Psoas muscle (tissue), 8 donors: ENCODE results near the gene ATOSB. TPM values are rescaled to one million over a fixed set of nuclear protein-coding genes. Genes with fewer than 3 reads are reported as not detected.

Experiments used
- ATAC-seq, 4 donors: fragments of 200-7000 bp; cut with Tn5 transposase; one replicate each; pipeline ENCODE4 v1.9.1; 2020; ENCODE audit warnings: moderate library complexity in 3 of 4, mild to moderate bottlenecking in 2 of 4
- DNase-seq, 2 donors: peaks; one replicate each; pipeline ENCODE4 v3.0.0-alpha.2; 2020
- H3K27ac ChIP-seq: fragments of 200-600 bp; one replicate; pipeline ENCODE4 v1.8.0; 2022
- H3K27me3 ChIP-seq, 3 donors: fragments of 200-600 bp in 1 of 3; one replicate each; pipeline versions ENCODE4 v1.6.1 to v1.8.0; 2013 to 2022; ENCODE audit warnings: low read length in 2 of 3, mild to moderate bottlenecking in 2 of 3, moderate library complexity in 1 of 3; ENCODE audit not compliant: insufficient read depth in 3 of 3
- H3K36me3 ChIP-seq, 2 donors: fragments of 200-600 bp in 1 of 2; one replicate each; pipeline versions ENCODE4 v1.6.1 to v1.8.0; 2013 to 2022; ENCODE audit warnings: low read depth in 1 of 2, mild to moderate bottlenecking in 1 of 2, moderate library complexity in 1 of 2; ENCODE audit not compliant: insufficient read depth in 1 of 2
- H3K4me1 ChIP-seq: fragments of 200-600 bp; one replicate; pipeline ENCODE4 v1.8.0; 2022
- H3K4me3 ChIP-seq: fragments of 200-600 bp; one replicate; pipeline ENCODE4 v1.8.0; 2022; ENCODE audit warnings: mild to moderate bottlenecking
- H3K9me3 ChIP-seq: fragments of 200-600 bp; one replicate; pipeline ENCODE4 v1.8.0; 2022
- WGBS, 3 donors: extraction: QIAGEN DNeasy Blood & Tissue Kit; methylation state at CpG; one replicate each; pipeline versions ENCODE4 v1.1.6 to v1.1.7; 2013; 5-methylcytosine and 5-hydroxymethylcytosine counted together
- intact Hi-C, 2 donors: fragments of 100-400 bp; cut with DNase I; formaldehyde crosslinking; loops; one replicate each; pipeline versions ENCODE4 v1.11.0 to v1.14.2; 2022
- polyA plus RNA-seq, 3 donors: library from polyadenylated mRNA; stranded (reverse); fragments of 200-250 nt; gene quantifications; one replicate each; pipeline ENCODE4 v1.2.3, GENCODE V29; 2013
- total RNA-seq, 4 donors: library from RNA; stranded (reverse); fragmentation: NEBNext Ultra II Directional in 2 of 4; extraction: Animal tissue kit (Norgen Biotek cat#: 25700) in 2 of 4; gene quantifications; one replicate each; pipeline versions ENCODE4 v1.2.1 to v1.2.4, GENCODE V29; 2021 to 2023
- TF ChIP-seq, protein P1 (sequence below): fragments of 200-600 bp; IDR thresholded peaks from one replicate; pipeline ENCODE4 v1.8.0; 2022; ENCODE audit warnings: antibody characterized with exemption
- donor health status: healthy with polysubstance abuse.
- donor health status: DM: no; HTN: no; CAD: no; lungs with moderate emphysema.
- donor health status: Bipolar disorder and iron deficiency.
- donor health status: healthy.
- donor health status: DM: yes; HTN: yes; CAD: no.
- donor health status: DM: no; HTN: no; CAD: no.
- donor health status: DM: no; HTN: no; CAD: no.
- donor health status: DM: yes; HTN: yes; CAD: no.

ATOSB gene
- total and polyA plus RNA-seq, 7 donors = 9.1 to 27.6 (median 15.2) TPM

DNA sequence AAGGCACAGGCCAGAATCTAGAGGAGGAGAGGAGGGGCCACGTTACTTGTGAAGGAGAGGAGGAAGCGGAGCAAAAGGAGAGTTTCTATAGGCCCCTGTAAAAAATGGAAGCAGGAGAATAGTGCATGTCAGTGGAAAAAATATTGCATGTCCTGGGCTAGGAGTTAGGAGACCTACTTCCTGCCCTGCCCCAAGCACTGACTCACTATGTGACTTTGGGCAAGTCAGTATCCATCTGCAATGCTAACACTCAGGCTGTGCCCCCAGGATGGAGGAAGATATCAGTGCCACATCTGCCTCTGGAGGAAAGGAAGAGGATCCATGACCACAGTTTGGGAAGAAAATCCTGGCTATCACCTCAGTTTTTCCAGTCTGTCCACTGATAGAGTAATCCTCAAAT, 26.2 kb downstream of the ATOSB start:
- intact Hi-C loops = no loop called here
- ATAC-seq (no peak), DNase-seq (no peak)
- H3K36me3 ChIP-seq = peaks cover 12 to 87% of the 10 kb centered on the region in 2 donors
- H3K27me3 ChIP-seq = no peaks in the 10 kb centered on the region
- WGBS, 3 donors = 92 to 97% (median 93%) methylated on average over 2 of the region's 2 CpGs
- no peaks in the 10 kb centered on the region for H3K4me1 ChIP-seq
- no peaks in the 10 kb centered on the region for H3K9me3 ChIP-seq
- H3K4me3 ChIP-seq = no peak overlapping the region
- no peak overlapping the region for H3K27ac ChIP-seq
- TF ChIP-seq, protein P1, sequence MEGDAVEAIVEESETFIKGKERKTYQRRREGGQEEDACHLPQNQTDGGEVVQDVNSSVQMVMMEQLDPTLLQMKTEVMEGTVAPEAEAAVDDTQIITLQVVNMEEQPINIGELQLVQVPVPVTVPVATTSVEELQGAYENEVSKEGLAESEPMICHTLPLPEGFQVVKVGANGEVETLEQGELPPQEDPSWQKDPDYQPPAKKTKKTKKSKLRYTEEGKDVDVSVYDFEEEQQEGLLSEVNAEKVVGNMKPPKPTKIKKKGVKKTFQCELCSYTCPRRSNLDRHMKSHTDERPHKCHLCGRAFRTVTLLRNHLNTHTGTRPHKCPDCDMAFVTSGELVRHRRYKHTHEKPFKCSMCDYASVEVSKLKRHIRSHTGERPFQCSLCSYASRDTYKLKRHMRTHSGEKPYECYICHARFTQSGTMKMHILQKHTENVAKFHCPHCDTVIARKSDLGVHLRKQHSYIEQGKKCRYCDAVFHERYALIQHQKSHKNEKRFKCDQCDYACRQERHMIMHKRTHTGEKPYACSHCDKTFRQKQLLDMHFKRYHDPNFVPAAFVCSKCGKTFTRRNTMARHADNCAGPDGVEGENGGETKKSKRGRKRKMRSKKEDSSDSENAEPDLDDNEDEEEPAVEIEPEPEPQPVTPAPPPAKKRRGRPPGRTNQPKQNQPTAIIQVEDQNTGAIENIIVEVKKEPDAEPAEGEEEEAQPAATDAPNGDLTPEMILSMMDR = no peak

DNA sequence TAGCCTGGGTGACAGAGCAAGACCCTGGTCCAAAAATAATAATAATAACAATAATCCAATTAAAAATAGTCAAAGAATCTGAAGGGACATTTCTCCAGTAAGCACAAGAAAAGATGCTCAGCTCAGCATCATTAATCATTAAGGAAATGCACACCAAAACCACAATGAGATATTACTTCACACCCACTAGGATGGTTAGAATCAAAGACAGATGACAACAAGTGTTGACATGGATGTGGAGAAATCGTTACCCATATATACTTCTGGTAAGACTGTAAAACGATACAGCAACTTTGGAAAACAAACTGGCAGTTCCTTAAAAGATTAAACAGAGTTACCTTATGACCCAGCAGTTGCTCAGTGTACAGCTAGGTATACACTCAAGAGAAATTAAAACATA, 30.6 kb downstream of the ATOSB start:
- DNase-seq (no peak), ATAC-seq (peak in 2 of 4 donors; percentile 27 to 28)
- H3K36me3 ChIP-seq = peaks cover 9 to 43% of the 10 kb centered on the region in 2 donors
- TF ChIP-seq, protein P1 = no peak
- WGBS, 3 donors = 85 to 95% (median 92%) methylated on average over 2 of the region's 2 CpGs
- intact Hi-C loops = no loop called here
- no peak overlapping the region for H3K27ac ChIP-seq
- no peak overlapping the region for H3K4me3 ChIP-seq
- H3K27me3 ChIP-seq = no peaks in the 10 kb centered on the region
- H3K4me1 ChIP-seq = peaks cover 5% of the 10 kb centered on the region
- no peaks in the 10 kb centered on the region for H3K9me3 ChIP-seq

DNA sequence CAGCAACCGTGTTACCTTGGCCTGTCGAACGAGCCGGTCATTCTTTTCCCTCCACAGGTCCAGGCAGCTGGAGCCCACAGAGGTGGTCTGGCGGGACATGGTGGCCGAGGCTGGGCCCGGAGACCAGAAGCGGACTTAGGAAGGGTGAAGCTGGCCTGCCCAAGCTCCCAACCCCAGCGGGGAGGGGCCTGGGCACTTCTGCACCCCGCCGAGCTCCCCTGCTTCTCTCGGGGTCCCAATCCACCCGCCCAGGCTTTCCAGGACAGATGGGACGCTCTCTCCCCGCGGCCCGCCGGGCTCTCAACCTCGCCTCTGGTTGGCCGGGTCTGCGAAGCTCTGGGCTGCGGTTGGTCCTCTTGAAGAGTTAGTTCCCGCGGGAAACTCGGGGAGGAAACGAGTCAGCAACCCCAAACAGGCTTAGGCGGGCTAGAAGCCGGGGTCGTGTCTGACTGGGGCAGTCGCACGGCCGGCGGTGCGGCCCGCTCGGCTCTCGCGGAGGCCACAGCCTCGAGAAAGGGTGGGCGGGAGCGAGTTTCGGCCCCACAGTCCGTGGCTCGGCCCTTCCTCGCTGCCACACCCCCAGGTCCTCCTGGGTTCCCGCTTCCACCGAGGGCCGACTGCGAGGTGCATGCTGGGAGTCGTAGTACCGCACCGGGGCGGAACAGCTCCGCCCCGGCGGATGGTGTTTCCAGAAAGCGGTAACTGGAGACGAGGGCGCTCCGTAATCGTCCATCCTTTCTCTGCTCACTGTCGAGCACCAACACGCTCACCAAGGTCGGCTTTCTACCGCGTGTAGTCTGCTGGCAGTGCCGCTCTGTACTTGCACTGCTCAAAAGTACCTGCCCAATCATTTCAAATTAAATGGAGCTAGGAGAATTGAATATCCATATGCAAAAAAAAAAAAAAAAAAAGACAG, 36.0 kb downstream of the ATOSB start, which contains the start of gene FANCG:
Gene FANCG (minus strand): TSS at position 517 of the 916 bp plus-strand sequence. CDS start 418 bp downstream, at position 99.
- H3K4me3 ChIP-seq = peak within 1 kb of the TSS; percentile 74
- peak within 1 kb of the TSS; percentile 68 for H3K27ac ChIP-seq
- H3K9me3 ChIP-seq = no peaks in the 10 kb centered on the region
- WGBS, 3 donors = 0% methylated on average over 62 to 67 of the region's 67 CpGs
- peaks cover 16% of the 10 kb centered on the region for H3K4me1 ChIP-seq
- ATAC-seq (peak; percentile 96 to 98 (median 98)), DNase-seq (peak; percentile 90 to 95)
- intact Hi-C loops = loop anchor here in 1 of 2 donors (2.0 kb wide), 1 partner anchor 15 kb away; no protein-coding TSS in a partner anchor
- no peaks in the 10 kb centered on the region for H3K27me3 ChIP-seq
- TF ChIP-seq, protein P1 = no peak
- H3K36me3 ChIP-seq = peaks cover 0 to 3% of the 10 kb centered on the region in 2 donors

DNA sequence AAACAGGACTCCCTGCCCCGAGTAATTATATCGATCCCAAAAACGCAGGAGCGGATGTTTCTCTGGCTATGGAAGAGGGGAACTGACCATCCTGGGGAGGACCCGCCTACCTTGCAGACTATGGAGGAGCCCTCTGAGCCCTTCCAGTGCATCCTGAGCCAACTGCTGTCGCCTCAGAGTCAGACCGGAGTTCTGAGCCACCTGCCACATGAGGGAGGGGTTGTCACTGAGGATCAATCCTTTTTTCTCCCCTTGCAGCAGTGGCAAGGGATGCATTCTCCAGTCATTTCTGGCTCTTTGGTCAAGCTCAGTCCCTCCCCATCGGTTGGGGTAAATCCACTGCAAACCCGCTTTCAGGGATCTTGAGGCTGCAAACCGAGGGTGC, 36.6 kb downstream of the ATOSB start:
- TF ChIP-seq, protein P1 = no peak
- H3K36me3 ChIP-seq = peaks cover 0 to 7% of the 10 kb centered on the region in 2 donors
- H3K4me1 ChIP-seq = peaks cover 16% of the 10 kb centered on the region
- DNase-seq (no peak), ATAC-seq (no peak)
- H3K27ac ChIP-seq = peak overlapping the region; percentile 68
- peak overlapping the region; percentile 74 for H3K4me3 ChIP-seq
- intact Hi-C loops = no loop called here
- 8% methylated on average over 10 of the region's 10 CpGs for WGBS, 3 donors
- H3K27me3 ChIP-seq = no peaks in the 10 kb centered on the region
- H3K9me3 ChIP-seq = no peaks in the 10 kb centered on the region
